HG02884 (cell line): ENCODE results near the gene MAP7.
"Not testable (repeated sequence)": the region's sequence is repeated elsewhere in the genome, so short reads cannot be mapped to it uniquely, and the experiment has no call there.

Experiments
- ATAC-seq: cut with Tn5 transposase; IDR thresholded peaks from one replicate; pipeline ENCODE4 v1.9.1; 2021; ENCODE audit warnings: mild to moderate bottlenecking, moderate library complexity; ENCODE audit not compliant: unreplicated experiment

Gene MAP7

GRCh38 chr6:136401236-136401635 lies 149.0 kb downstream of the MAP7 start:
- ATAC-seq, result not testable (repeated sequence)

- no peak for ATAC-seq
Observed at GRCh38 chr6:136398453-136398852, 151.8 kb downstream of the MAP7 start.

DNA sequence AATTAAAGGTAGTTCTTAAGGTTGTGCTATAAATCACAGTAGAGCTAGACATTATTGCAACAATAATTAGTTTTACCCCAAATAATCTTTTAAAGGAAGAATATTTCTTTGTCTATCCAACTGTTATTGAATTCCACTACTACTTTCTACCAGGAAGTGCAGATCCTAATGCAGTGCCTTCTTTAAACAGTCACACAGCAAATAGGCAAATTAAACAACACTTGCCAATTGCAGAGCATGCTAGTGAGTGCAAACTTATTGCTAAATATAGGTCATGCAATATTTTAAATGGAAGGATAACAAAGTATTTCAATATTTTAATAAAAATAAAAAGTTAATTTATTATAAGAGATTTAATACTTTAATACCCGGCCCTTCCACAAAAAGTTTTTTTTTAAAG lies 153.3 kb downstream of the MAP7 start:
- ATAC-seq, result no peak

DNA sequence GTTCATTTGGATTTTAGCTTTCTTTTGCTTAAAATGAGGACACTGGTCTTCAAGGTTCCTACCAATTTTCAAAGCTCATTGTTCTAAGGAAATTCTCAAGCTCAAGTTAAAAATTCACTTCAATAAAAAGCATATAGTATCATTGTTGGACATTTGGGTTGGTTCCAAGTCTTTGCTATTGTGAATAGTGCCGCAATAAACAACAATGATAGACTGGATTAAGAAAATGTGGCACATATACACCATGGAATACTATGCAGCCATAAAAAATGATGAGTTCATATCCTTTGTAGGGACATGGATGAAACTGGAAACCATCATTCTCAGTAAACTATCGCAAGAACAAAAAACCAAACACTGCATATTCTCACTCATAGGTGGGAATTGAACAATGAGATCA lies 159.3 kb downstream of the MAP7 start:
- not testable (repeated sequence) for ATAC-seq

- ATAC-seq, result no peak
Observed at GRCh38 chr6:136387316-136387715, 162.9 kb downstream of the MAP7 start.

DNA sequence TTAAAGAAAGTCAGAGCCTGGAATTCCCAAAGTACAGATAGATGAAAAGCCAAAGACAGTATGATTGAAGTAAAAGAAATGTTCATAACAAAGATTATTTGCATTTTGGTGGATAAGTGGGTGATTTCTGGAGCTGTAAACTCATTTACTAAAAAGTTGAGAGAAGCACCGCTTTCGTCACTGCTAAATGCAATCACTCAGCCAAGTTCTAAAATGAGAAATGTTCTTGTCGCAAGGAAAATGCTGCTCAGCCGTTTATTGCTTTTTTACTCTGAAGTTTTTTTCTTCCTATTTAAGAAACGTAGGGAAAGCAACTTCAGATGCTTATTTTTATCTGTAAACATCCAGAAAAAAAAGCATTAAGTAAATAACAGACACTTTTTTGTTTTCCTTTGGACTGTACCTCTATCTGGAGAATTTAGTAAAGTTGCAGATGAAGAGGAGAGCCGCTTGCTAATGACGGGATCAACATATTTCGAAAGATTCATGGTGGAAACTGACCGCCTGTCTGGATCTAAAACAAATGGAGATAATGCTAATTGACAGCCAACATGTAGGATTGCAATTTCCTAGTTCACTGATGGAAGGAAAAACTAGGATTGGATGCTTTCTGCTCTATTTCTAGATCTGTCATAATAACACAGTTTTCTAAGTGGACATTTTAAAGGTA lies 166.8 kb downstream of the MAP7 start:
- ATAC-seq, result no peak

GRCh38 chr6:136382676-136383252 lies 167.5 kb downstream of the MAP7 start:
- no peak for ATAC-seq

- no peak for ATAC-seq
Observed at GRCh38 chr6:136378888-136379287, 171.3 kb downstream of the MAP7 start.

DNA sequence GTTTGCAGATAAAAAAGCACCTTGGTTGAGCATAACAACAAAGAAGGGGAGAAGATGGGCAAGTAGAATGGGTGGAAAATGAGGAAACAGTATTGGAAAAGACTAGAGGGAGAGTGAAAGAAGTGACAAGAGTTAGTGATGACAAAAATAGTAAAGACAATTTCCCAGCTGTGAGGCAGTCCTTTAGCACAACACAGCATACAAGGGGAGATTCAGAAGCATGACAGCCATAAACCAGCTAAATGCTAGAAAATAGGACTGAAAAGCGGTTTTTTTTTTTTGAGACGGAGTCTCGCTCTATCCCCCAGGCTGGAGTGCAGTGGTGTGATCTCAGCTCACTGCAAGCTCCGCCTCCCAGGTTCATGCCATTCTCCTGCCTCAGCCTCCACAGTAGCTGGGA lies 174.4 kb downstream of the MAP7 start:
- not testable (repeated sequence) for ATAC-seq

DNA sequence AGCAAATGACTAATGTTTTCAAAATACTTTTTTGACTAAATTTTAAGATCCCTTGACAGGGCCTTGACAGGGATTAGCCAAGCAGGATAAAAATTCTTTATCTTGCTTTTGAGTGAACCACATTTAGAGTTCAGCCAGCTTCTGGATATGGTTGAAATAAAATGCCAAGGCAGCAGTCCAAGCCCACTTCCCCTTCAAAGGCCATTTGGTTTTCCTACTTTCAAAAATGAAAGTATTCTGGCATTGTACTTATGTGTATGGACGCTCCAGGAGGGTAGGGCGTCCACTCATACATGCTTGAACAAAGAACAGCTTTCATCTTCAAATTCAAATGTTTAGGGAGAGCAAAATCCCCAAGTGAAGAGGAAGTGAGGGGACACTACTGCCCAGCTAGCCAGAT lies 178.3 kb downstream of the MAP7 start:
- ATAC-seq, result no peak

DNA sequence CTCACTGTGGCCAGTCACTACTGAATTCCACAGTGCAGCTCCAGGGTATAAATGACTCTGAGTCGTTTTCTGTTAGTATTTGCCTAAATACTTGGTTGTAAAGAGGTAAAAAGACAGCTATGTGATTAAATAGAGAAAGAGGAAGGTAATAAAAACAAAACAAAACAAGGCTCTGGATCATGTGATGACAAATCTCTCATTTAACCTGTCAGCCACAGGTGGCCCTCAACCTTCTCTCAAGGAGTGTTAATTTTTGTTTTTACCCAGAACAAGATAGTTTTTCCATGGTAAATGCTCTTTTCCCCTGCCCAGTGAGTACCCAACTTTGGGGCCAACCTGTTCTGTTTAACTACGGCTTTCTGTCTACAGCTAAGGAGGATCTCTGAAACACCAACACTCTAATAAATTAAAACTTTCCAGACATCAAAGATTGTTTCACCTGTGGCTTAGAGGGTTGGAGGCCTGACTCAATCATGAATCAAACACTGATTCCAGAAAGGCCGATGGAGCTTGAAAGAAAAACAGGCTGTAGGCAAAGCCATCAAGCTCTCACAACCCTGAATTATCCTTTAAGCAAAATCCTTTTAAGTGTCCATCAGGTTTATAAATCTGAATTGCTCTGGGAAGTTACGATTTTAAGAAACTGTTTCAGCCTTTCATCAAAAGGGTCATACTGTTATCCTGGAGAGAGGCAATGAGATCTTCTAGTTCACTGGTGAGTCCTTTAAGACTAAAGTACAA lies 179.1 kb downstream of the MAP7 start:
- no peak for ATAC-seq

- no peak for ATAC-seq
Observed at GRCh38 chr6:136365776-136366354, 184.4 kb downstream of the MAP7 start.

DNA sequence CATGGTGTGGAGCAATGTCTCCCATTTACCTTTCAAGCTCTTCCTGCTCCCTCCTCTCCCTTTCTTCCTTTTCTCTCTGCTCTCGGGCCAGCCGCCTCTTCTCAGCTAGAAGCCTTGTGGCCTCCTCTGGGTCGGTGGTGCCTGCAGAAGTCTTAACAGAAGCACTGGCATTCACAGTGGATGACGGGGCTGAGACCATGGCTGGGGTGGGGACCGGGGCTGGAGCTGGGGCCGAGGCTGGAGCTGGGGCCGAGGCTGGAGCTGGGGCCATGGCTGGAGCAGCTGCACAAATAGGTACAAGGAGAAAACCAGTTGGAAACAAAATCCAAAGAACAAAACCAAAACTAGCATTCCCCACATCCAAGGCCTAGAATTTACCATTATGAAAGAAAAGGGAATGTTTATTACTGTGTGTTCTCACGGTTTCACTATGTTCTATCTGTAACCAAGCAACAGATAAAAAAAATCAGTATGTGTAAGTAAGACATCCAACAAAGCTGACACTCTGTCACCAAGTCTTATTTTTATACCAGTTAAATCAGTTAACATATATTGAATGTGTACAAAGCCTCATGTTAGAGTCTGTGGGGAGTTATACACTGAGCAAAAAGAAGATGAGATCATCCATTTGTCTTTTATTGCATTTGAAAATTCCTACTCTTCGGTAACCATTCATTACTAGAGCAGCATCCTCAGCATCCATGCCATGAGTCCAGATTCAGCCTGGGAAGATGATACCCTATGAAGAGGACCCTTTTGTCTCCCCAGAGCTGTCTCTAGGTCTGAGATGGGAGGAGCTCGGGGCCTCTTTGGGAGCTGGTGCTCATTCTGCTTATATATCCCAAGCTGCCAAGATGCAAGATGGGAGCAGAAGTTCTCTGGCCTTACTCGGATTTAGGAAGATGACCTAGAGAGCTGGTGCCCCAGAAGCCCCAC lies 187.5 kb downstream of the MAP7 start:
- no peak for ATAC-seq

GRCh38 chr6:136361787-136362186 lies 188.4 kb downstream of the MAP7 start:
- no peak for ATAC-seq

GRCh38 chr6:136360783-136361182 lies 189.4 kb downstream of the MAP7 start:
- no peak for ATAC-seq

GRCh38 chr6:136359851-136360250 lies 190.4 kb downstream of the MAP7 start:
- ATAC-seq, result no peak

GRCh38 chr6:136351518-136352110 lies 198.6 kb downstream of the MAP7 start:
- no peak for ATAC-seq

DNA sequence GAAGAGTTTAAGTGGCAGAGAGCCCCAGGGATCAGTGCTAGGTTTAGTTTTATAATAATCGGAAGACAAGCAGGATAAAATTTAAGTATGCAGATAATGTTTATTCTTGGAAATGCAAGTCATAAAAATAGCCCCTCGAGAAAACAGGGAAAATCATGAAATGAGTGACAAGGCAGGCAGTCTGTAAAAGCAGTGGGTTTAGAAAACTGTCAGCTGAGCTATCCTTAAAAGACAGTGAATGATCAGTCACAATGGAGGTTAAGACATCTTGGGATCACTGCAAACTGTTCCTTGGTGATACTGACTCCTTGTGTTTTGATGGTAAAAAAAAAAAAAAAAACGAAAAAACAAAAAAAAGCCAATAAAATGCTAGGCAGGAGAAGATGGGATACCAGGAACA lies 199.3 kb downstream of the MAP7 start:
- no peak for ATAC-seq

DNA sequence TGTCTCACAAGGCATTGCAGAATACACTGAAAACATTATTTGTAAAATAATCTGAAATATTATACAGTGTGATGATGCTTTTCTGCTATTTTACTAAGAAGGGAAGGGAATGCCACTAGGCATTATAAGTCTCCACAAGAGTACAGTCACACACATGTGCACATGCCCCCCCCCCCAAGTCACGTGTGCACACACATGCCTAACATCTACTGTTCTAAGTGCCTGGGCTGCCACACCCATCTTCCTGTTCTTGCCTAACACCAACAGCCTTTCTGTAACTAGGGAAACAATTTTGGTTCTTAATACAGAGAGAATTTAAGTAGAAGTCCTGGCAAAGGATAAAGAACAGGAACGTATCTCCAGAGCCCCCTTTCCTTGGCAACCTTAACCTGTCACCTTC lies 202.4 kb downstream of the MAP7 start:
- ATAC-seq, result no peak

DNA sequence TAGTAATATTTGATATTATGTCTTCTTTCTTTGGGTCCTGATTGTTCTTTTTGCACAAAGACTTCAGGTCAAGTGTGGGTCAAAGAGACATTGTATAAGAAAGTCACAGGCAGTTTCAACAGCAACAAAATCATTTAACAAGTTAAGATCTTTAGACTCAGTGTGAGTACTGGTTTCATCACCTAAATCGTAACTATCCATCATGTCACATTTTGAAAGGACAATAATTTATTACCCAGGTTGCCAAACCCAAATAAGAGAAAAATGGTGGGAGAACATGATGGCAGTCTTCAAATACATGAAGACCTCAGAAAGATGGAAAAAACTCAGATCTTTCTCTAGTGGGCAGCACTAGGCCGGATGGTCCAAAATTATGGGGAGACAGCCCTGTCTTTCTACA lies 205.1 kb downstream of the MAP7 start:
- ATAC-seq, result no peak
